Measurements from ENCODE around the gene LARP6.

- TF ChIP-seq CTCF (conservative IDR thresholded peaks at IDR 0.05; ENCODE audit: low read length) (no peak), EZH2phosphoT487 (IDR thresholded peaks at IDR 0.05; ENCODE audit: borderline replicate concordance) (no peak)
Measured at GRCh38 chr15:70830615-70831014, 23.3 kb downstream of the LARP6 start.

Data from Loucy (cell line).